WERI-Rb-1 (cell line): ENCODE data around the gene COG2.

ENCODE experiments used
- DNase-seq: peaks from one replicate; pipeline ENCODE4 v3.0.0-alpha.2; 2020
- H3K27ac ChIP-seq: fragments of 250-450 bp; sonication (Bioruptor Pico); 2 replicates; pipeline ENCODE4 v1.5.1; 2020; ENCODE audit warnings: mild to moderate bottlenecking, moderate library complexity
- H3K27me3 ChIP-seq: fragments of 250-450 bp; sonication (Bioruptor Pico); 2 replicates; pipeline ENCODE4 v1.5.1; 2021; ENCODE audit warnings: mild to moderate bottlenecking, low read depth, moderate library complexity; ENCODE audit not compliant: insufficient read depth, severe bottlenecking
- H3K36me3 ChIP-seq: fragments of 250-450 bp; sonication (Bioruptor Pico); 2 replicates; pipeline ENCODE4 v1.5.1; 2020; ENCODE audit warnings: mild to moderate bottlenecking, moderate library complexity
- H3K4me3 ChIP-seq: 2 replicates; pipeline ENCODE4 v1.5.1; 2011; ENCODE audit warnings: low read depth, mild to moderate bottlenecking, control low read depth, low read length
- H3K9me3 ChIP-seq: fragments of 250-450 bp; sonication (Bioruptor Pico); 2 replicates; pipeline ENCODE4 v1.5.1; 2021; ENCODE audit warnings: mild to moderate bottlenecking, moderate library complexity; ENCODE audit not compliant: severe bottlenecking
- TF ChIP-seq, protein P1 (sequence below): IDR thresholded peaks from 2 replicates; pipeline ENCODE4 v1.5.1; 2011; ENCODE audit warnings: low read depth, mild to moderate bottlenecking, control low read depth, inconsistent platforms, low read length

The COG2 gene

DNA sequence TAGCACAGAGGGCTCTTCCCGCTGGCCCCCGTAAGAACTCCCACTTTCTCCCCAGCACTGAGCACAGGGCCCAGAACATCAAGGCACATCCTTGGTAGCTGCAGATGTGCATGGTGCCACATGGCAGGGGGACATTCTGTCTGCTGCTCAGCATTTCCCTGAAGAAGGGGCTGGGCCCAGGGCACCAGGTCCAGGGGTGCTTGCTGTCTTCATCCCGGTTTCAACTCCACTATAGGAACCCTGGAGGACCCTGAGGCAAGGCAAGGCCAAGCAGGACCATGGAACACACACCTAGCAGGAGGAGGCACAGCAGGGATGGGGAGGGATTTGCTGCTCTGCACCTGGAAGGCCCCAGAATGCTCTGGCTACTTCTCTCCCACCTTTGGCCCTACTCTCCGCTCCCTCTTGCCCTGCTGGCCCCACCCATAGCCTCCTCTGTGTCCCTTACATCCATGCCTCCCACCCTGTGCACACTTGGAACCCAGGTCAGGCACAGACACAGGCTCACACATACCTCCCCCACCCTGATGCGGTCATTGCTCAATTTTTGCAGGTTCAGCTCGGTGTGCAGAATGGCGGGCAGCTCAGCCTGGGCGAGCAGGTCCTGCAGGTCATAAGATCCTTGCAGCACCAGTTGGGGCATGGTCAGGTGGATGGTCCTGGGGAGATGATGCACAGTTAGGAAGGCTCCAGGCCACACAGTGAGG is 61.6 kb downstream of the COG2 start:
- Histone ChIP-seq H3K36me3 (no peaks in the 10 kb centered on the region), H3K9me3 (no peaks in the 10 kb centered on the region), H3K4me3 (no peak overlapping the region), H3K27me3 (no peaks in the 10 kb centered on the region), H3K27ac (no peak overlapping the region)
- DNase-seq = no peak
- TF ChIP-seq, protein P1, sequence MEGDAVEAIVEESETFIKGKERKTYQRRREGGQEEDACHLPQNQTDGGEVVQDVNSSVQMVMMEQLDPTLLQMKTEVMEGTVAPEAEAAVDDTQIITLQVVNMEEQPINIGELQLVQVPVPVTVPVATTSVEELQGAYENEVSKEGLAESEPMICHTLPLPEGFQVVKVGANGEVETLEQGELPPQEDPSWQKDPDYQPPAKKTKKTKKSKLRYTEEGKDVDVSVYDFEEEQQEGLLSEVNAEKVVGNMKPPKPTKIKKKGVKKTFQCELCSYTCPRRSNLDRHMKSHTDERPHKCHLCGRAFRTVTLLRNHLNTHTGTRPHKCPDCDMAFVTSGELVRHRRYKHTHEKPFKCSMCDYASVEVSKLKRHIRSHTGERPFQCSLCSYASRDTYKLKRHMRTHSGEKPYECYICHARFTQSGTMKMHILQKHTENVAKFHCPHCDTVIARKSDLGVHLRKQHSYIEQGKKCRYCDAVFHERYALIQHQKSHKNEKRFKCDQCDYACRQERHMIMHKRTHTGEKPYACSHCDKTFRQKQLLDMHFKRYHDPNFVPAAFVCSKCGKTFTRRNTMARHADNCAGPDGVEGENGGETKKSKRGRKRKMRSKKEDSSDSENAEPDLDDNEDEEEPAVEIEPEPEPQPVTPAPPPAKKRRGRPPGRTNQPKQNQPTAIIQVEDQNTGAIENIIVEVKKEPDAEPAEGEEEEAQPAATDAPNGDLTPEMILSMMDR = no peak

- Histone ChIP-seq H3K4me3 (no peak overlapping the region), H3K27ac (no peak overlapping the region), H3K9me3 (no peaks in the 10 kb centered on the region), H3K36me3 (no peaks in the 10 kb centered on the region), H3K27me3 (no peaks in the 10 kb centered on the region)
- TF ChIP-seq, protein P1 = no peak
- DNase-seq = no peak
Observed at GRCh38 chr1:230704830-230705229, 62.5 kb downstream of the COG2 start.

- no peaks in the 10 kb centered on the region for H3K27me3 ChIP-seq
- no peaks in the 10 kb centered on the region for H3K36me3 ChIP-seq
- TF ChIP-seq, protein P1 = no peak
- H3K27ac ChIP-seq = no peak overlapping the region
- no peak for DNase-seq
- no peak overlapping the region for H3K4me3 ChIP-seq
- H3K9me3 ChIP-seq = no peaks in the 10 kb centered on the region
Observed at GRCh38 chr1:230705289-230706019, 63.2 kb downstream of the COG2 start.

DNA sequence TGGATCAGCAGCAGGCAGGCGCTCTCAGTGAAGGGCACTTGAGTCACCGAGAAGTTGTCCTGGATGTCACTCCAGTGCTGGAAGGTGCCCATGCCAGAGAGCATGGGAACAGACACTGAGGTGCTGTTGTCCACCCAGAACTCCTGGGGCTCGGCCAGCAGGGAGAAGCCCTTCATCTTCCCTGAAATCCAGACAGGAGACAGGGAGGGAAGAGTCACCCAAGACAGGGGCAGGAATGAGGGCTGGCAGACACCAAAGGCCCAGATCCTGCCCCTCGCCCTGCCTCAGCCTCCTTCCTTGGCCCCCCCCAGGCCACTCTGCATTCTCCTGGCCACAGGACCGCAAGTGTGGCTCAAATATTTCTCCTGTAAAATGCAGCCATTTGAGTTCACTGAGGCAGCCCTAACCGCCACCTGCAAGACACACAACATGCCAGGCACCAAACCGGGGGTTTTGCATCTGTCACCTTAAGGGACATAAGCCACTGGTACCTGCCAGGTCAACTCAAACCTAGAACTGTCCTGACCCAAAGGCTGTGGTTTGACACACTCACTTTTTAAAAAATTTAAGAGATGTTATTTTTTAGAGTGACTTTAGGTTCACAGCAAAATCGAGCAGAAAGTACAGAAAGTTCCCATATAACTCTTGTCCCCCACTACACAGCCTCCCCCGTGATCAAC is 63.9 kb downstream of the COG2 start:
- H3K36me3 ChIP-seq = no peaks in the 10 kb centered on the region
- H3K27me3 ChIP-seq = no peaks in the 10 kb centered on the region
- no peak overlapping the region for H3K4me3 ChIP-seq
- no peak overlapping the region for H3K27ac ChIP-seq
- no peaks in the 10 kb centered on the region for H3K9me3 ChIP-seq
- no peak for DNase-seq
- TF ChIP-seq, protein P1 = no peak

GRCh38 chr1:230706887-230707731 is 64.8 kb downstream of the COG2 start:
- H3K27ac ChIP-seq = no peak overlapping the region
- no peaks in the 10 kb centered on the region for H3K9me3 ChIP-seq
- no peaks in the 10 kb centered on the region for H3K36me3 ChIP-seq
- H3K27me3 ChIP-seq = no peaks in the 10 kb centered on the region
- no peak for DNase-seq
- TF ChIP-seq, protein P1 = no peak
- H3K4me3 ChIP-seq = no peak overlapping the region
